Liver (tissue), 9 donors: ENCODE data around the gene KIF26A. TPM values are rescaled to one million over a fixed set of nuclear protein-coding genes. Genes with fewer than 3 reads are reported as not detected.

Experiments used
- DNase-seq: peaks from one replicate; pipeline ENCODE4 v3.0.0-alpha.2; 2017; ENCODE audit warnings: low spot score
- H3K27ac ChIP-seq, 2 donors: one replicate each; pipeline ENCODE4 v1.7.0; 2013; ENCODE audit warnings: inconsistent platforms in 2 of 2, low read length in 2 of 2, control low read depth in 1 of 2, low read depth in 1 of 2, mild to moderate bottlenecking in 1 of 2
- H3K27me3 ChIP-seq, 4 donors: one replicate each; pipeline versions ENCODE4 v1.6.1 to v1.7.0; 2013; ENCODE audit warnings: low read length in 3 of 4, inconsistent platforms in 1 of 4, mild to moderate bottlenecking in 1 of 4, moderate library complexity in 1 of 4; ENCODE audit not compliant: control insufficient read depth in 4 of 4, insufficient read depth in 4 of 4
- H3K36me3 ChIP-seq, 4 donors: one replicate each; pipeline versions ENCODE4 v1.6.1 to v1.7.0; 2013; ENCODE audit warnings: low read length in 3 of 4, mild to moderate bottlenecking in 3 of 4, low read depth in 1 of 4, moderate library complexity in 1 of 4; ENCODE audit not compliant: control insufficient read depth in 4 of 4, insufficient read depth in 3 of 4
- H3K4me1 ChIP-seq, 4 donors: one replicate each; pipeline versions ENCODE4 v1.6.1 to v1.7.0; 2013; ENCODE audit warnings: low read length in 3 of 4, mild to moderate bottlenecking in 3 of 4, moderate library complexity in 1 of 4; ENCODE audit not compliant: control insufficient read depth in 4 of 4, insufficient read depth in 4 of 4
- H3K4me3 ChIP-seq, 3 donors: one replicate each; pipeline versions ENCODE4 v1.6.1 to v1.7.0; 2013; ENCODE audit warnings: low read length in 3 of 3, control low read depth in 1 of 3, low read depth in 1 of 3, mild to moderate bottlenecking in 1 of 3
- H3K9ac ChIP-seq, 2 donors: one replicate each; pipeline ENCODE4 v1.7.0; 2013; ENCODE audit warnings: low read length in 2 of 2, mild to moderate bottlenecking in 2 of 2, moderate library complexity in 2 of 2, control low read depth in 1 of 2, low read depth in 1 of 2
- H3K9me3 ChIP-seq, 4 donors: one replicate each; pipeline versions ENCODE4 v1.6.1 to v1.7.0; 2013; ENCODE audit warnings: low read length in 3 of 4; ENCODE audit not compliant: control insufficient read depth in 4 of 4
- FOXA2 ChIP-seq: IDR thresholded peaks from 2 replicates; pipeline ENCODE4 v1.6.1; 2016; ENCODE audit warnings: antibody characterized with exemption
- HNF4A ChIP-seq, 2 donors: conservative IDR thresholded peaks; 2 replicates each; pipeline ENCODE4 v1.6.1; 2016; ENCODE audit warnings: antibody characterized with exemption in 2 of 2, mild to moderate bottlenecking in 2 of 2
- HNF4G ChIP-seq: IDR thresholded peaks from 2 replicates; pipeline ENCODE4 v1.6.1; 2016; ENCODE audit warnings: antibody characterized with exemption
- JUND ChIP-seq, 2 donors: IDR thresholded peaks; 2 replicates each; pipeline ENCODE4 v1.6.1; 2016; ENCODE audit warnings: antibody characterized with exemption in 2 of 2
- MAX ChIP-seq: IDR thresholded peaks from 2 replicates; pipeline ENCODE4 v1.6.1; 2016; ENCODE audit warnings: antibody characterized with exemption
- RAD21 ChIP-seq, 2 donors: IDR thresholded peaks; 2 replicates each; pipeline ENCODE4 v1.6.1; 2016; ENCODE audit warnings: antibody characterized with exemption in 2 of 2, mild to moderate bottlenecking in 2 of 2
- REST ChIP-seq: IDR thresholded peaks from 2 replicates; pipeline ENCODE4 v1.6.1; 2016; ENCODE audit warnings: antibody characterized with exemption, mild to moderate bottlenecking
- SP1 ChIP-seq: IDR thresholded peaks from 2 replicates; pipeline ENCODE4 v1.6.1; 2018; ENCODE audit warnings: antibody characterized with exemption, mild to moderate bottlenecking
- TAF1 ChIP-seq: conservative IDR thresholded peaks from 2 replicates; pipeline ENCODE4 v1.6.1; 2016; ENCODE audit warnings: antibody characterized with exemption, mild to moderate bottlenecking
- YY1 ChIP-seq: IDR thresholded peaks from 2 replicates; pipeline ENCODE4 v1.6.1; 2016; ENCODE audit warnings: antibody characterized with exemption, mild to moderate bottlenecking
- WGBS: extraction: QIAGEN DNeasy Blood & Tissue Kit; methylation state at CpG from one replicate; pipeline ENCODE4 v1.1.7; 2013; 5-methylcytosine and 5-hydroxymethylcytosine counted together
- polyA plus RNA-seq, 2 donors: library from polyadenylated mRNA; stranded (reverse) in 1 of 2; unstranded in 1 of 2; fragments of 200-250 nt in 1 of 2; fragments of >200 nt in 1 of 2; fragmentation: Nextera tagmentation in 1 of 2; extraction: Ambion mirVana in 1 of 2; gene quantifications; one replicate each; pipeline versions ENCODE4 v1.2.1 to v1.2.3, GENCODE V29; 2013 to 2015
- total RNA-seq, 2 donors: library from RNA; depleted of rRNA; stranded (reverse); fragments of >200 nt; gene quantifications; one replicate each; pipeline ENCODE4 v1.2.3, GENCODE V29; 2014
- TF ChIP-seq, protein P1 (sequence below): fragments of 150-350 bp; IDR thresholded peaks from 2 replicates; pipeline ENCODE4 v1.5.1; 2017; ENCODE audit warnings: improper control_type of control experiment, low read depth, low read length; ENCODE audit not compliant: missing input control
- donor health status: healthy.
- donor health status: healthy.
- donor health status: healthy.
- donor health status: healthy.
- donor health status: healthy.

The KIF26A gene
- total and polyA plus RNA-seq, 4 donors = 0.07 to 10.2 (median 1.3) TPM

DNA sequence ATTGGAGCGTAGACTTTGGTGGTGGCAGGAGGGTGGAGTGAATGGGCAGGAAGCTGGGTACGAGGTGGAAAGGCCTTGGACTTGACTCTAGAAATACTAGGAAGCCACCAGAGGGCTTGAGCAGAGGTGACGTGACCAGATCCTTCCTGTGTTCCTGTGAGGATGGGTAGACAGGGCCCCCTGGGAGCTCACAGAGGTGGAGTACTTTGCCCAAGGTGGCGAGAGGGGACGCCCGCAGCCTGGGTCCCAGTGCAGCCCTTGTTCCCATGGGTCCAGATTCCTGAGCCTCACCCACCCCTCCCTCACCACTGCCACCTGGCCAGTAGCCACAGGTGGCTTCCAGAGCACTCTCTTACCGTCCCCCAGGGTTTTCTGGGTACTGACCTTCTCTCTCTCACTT, 89.8 kb downstream of the KIF26A start:
- H3K27ac ChIP-seq = no peak overlapping the region
- H3K9ac ChIP-seq = no peak overlapping the region
- H3K36me3 ChIP-seq = no peaks in the 10 kb centered on the region
- H3K27me3 ChIP-seq = peaks cover 0 to 3% (median 0%) of the 10 kb centered on the region in 4 donors
- TF ChIP-seq JUND (IDR thresholded peaks at IDR 0.05) (no peak), MAX (no peak)
- no peak overlapping the region for H3K4me3 ChIP-seq
- H3K4me1 ChIP-seq = no peaks in the 10 kb centered on the region
- no peak for DNase-seq
- WGBS = 80% methylated on average over 7 of the region's 7 CpGs
- peaks cover 0 to 6% (median 5%) of the 10 kb centered on the region in 4 donors for H3K9me3 ChIP-seq

DNA sequence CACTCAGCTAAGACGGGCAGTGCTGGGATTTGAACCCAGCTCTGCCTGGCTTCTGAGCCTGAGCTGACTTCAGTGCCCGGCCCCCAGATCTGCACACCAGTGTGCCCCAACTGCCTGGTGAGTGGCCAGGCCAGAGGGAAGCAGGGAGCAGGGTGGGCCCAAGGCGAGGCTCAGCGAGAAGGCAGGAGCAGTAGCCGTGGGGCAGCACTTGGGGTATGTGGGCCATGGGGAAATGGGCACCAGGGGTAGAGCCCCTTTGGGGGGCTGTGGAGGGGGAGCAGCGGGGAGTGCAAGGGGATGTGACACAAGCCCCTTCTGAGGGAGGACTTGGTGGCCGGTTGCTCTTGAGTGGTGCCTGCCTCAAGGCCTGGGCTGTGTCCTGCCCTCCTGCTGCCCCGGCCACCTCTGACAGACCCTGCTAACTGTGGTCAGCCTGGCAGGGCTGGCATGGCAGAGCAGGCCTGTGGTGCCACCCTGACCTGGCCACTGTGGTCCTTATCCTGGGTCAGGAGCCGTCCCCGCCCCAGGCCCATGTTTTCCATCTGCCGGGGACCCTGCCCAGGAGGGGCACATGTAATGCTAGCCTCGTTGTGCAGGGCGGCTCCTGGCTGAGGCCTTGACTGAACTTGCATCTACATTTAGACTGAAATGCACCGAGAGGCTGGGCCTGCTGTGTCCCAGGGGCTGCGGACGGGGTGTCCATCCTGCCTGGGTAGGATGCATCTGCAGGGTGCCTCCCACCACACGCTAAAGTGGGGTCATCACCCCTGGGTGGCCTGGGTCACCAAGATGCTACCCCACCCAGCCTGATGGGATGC, 90.5 kb downstream of the KIF26A start:
- H3K9me3 ChIP-seq = peaks cover 0 to 7% (median 5%) of the 10 kb centered on the region in 4 donors
- no peak overlapping the region for H3K4me3 ChIP-seq
- H3K36me3 ChIP-seq = no peaks in the 10 kb centered on the region
- 90% methylated on average over 17 of the region's 17 CpGs for WGBS
- H3K9ac ChIP-seq = no peak overlapping the region
- peaks cover 0 to 3% (median 0%) of the 10 kb centered on the region in 4 donors for H3K27me3 ChIP-seq
- TF ChIP-seq, protein P1, sequence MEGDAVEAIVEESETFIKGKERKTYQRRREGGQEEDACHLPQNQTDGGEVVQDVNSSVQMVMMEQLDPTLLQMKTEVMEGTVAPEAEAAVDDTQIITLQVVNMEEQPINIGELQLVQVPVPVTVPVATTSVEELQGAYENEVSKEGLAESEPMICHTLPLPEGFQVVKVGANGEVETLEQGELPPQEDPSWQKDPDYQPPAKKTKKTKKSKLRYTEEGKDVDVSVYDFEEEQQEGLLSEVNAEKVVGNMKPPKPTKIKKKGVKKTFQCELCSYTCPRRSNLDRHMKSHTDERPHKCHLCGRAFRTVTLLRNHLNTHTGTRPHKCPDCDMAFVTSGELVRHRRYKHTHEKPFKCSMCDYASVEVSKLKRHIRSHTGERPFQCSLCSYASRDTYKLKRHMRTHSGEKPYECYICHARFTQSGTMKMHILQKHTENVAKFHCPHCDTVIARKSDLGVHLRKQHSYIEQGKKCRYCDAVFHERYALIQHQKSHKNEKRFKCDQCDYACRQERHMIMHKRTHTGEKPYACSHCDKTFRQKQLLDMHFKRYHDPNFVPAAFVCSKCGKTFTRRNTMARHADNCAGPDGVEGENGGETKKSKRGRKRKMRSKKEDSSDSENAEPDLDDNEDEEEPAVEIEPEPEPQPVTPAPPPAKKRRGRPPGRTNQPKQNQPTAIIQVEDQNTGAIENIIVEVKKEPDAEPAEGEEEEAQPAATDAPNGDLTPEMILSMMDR = no peak
- TF ChIP-seq HNF4A (conservative IDR thresholded peaks at IDR 0.05) (no peak), HNF4G (no peak)
- DNase-seq = no peak
- H3K27ac ChIP-seq = no peak overlapping the region
- no peaks in the 10 kb centered on the region for H3K4me1 ChIP-seq

DNA sequence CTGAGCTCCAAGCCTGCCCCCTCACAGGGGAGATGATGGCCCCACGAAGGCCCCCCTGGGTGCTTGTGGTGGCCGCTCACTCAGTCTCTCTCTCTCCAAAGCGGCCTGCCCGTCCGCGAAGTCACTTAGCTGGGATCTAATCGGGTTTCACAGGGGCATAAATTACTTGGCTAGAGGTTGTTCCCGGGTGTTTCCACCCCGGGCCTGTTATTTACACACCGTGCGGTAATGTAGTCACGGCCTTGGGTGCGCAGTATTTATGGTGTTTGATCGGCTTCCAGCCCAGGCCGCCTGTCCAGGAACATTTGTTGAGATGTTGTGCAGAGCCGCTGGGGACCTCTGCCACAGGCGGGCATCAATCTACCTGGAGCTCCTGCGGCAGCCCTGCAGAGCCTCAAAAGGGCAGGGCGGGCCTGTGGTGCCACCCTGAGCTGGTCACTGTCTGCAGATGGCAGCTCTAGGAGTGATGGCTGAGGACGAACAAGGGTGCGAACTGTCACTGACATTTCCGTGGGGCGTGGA, 91.2 kb downstream of the KIF26A start:
- Histone ChIP-seq H3K27me3 (peaks cover 0 to 3% (median 0%) of the 10 kb centered on the region in 4 donors), H3K9me3 (peaks cover 4 to 10% (median 6%) of the 10 kb centered on the region in 4 donors), H3K36me3 (no peaks in the 10 kb centered on the region), H3K27ac (no peak overlapping the region), H3K9ac (no peak overlapping the region), H3K4me1 (no peaks in the 10 kb centered on the region), H3K4me3 (no peak overlapping the region)
- TF ChIP-seq YY1 (no peak), HNF4A (conservative IDR thresholded peaks at IDR 0.05) (no peak), FOXA2 (no peak), TAF1 (no peak), RAD21 (IDR thresholded peaks at IDR 0.05) (no peak), JUND (IDR thresholded peaks at IDR 0.05) (no peak), REST (no peak), SP1 (no peak)
- WGBS = 85% methylated on average over 23 of the region's 23 CpGs
- no peak for DNase-seq
